Effector CD8-positive, alpha-beta T cell (primary cell): ENCODE results near the gene TMEM186.
"Not testable (repeated sequence)": the region's sequence is repeated elsewhere in the genome, so short reads cannot be mapped to it uniquely, and the experiment has no call there.

Experiments
- DNase-seq: peaks from one replicate; lab custom pipeline; 2025; lab: John Stamatoyannopoulos, UW

TMEM186 gene

DNA sequence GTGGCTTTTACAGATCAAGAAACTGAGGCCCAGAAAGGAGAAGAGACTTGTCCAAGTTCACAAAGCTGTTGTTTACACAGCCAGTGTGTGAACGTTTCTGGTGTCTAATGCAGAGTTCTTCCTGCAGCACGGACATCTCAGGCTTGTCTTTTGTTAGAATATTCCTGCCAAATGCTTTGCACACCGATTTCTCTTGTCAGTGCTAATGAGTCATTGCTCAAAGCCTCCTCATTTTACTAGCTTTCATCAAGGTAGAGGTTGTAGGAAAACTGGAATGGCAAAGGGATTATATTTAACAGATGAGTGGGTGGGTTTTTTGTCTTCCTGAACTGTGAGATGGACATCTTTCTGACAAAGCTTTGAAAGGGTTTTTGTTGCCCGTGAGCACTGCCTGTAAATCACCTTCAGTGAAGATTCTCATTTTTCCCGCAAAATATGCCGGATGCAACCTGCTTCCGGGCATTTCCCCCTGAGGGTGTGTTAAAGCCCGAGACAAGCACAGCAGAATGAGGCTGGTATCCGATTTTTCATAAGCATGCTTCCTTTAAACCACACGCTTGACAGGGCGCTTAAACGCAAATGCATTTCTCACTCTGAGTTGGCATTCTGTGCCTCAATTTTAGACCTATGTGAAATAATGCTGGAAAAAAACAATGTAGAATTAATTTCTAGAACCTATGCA lies 14.9 kb upstream of the TMEM186 start:
- DNase-seq: no peak

DNA sequence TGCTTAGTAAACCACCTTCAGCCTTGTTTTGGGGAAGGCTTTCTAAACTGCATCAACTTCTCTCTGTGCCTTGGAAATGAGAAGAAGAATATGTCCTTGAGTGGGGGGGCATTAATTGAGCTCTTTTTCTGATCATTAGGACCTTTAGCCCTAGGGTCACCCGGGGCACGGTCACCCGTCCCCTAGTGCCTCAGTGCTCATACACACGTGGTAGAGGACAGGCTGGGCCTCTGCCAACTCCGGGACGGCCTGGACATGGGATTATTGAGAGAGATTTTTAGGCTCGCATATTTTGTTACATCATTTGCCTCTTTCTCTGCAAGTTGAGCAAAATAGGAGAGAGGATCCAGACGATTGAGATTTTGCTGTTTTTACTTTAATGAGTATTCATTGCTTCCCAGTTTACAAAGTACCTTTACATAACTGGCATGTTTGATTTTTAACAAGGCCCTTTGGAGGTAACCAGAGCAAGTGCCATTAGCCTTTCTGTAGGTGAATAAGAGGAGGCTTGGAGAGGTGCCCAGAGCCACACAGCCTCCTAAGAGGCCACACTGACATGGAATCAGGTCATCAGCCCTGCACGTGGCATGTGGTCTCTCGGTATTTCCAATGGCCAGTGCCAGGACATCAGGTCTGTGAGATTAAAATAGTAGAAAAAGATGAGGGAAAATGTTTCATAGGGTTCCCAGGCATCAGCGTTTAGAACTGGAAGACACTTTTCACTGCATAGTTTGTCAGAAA lies 11.3 kb upstream of the TMEM186 start:
- DNase-seq: no peak

DNA sequence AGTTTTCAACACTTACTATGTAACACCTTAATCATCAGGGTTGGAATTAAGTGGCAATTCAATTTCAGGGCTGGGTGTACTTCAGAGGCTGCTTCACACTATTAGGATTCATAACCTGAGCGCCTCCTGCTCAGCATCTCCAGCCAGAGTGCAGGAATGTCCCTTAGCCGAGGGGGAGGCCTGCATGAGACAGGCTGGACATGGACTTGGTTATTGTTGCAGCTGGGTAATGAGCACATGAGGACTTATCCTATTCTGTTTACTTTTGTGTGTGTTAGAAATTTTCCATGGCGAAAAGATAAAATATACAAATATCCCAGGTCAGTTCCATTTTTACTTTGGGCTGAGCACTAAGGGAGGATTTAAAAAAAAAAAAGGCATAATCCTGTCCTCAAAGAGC lies 10.6 kb upstream of the TMEM186 start:
- DNase-seq: no peak

DNA sequence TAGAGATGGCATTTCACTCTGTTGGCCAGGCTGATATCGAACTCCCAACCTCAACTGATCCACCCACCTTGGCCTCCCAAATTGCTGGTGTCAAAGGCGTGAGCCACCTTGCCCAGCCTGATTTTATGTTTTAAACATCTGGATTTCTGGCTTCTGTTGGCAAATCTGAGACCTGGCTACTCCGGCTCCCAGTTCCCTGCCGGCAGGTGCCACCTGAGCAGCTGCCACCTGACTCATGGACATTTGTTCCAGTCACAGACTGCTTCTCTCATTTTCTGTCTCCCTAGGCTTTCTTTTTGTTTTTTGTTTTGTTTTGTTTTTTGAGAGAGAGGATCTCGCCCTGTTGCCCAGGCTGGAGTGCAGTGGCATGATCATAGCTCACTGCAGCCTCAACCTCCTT lies 9.8 kb upstream of the TMEM186 start:
- no peak for DNase-seq

DNA sequence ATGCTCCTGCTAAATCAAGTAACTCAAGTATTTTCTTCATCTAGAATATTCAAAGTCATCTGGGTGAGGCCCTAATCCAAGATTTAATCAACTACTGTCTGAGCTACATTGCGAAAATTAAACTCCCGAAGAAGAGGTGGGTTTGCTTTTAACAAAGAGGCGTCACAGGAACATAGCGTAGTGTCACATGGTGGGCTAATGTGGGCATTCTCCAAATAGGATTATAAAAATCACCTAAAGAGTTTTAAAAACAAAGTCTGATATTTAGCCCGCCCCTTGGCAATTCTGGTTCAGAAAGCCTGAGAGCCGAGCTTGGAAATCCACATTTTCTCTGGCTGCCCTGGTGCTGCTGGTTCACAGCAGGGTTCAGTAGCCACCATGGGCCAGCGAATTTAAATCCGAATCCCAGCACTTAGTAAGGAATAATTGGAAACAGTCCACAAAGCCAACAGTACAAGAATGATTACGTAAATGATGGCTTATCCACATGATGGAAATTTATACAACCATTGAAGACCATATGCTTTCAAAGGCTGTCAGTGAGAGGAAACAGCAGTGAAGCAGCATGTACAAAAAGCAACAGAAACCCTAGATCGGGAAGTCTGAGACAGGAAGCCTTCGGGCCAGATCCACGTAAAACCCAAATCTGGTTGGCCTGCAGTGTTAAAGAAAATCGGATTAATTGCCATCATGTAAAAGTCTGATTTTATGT lies 9.0 kb upstream of the TMEM186 start:
- no peak for DNase-seq

DNA sequence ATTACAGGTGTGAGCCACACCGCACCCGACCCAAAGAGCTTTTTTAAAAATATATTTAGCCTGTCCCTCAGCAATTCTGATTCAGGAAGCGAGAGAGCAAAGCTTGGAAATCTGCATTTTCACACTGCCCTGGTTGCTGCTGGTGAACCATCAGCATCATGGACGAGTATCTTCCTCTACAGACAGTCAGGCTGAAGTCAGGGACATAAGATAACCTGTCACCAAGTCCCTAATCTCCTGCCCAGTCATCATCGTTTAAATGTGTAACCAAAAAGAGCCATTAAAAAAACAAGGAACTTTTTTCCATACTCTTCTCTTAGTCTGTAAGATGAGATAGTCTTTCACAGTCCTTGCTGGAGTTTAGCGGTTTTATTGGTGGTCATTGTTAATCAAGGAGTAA lies 6.9 kb upstream of the TMEM186 start:
- no peak for DNase-seq

DNA sequence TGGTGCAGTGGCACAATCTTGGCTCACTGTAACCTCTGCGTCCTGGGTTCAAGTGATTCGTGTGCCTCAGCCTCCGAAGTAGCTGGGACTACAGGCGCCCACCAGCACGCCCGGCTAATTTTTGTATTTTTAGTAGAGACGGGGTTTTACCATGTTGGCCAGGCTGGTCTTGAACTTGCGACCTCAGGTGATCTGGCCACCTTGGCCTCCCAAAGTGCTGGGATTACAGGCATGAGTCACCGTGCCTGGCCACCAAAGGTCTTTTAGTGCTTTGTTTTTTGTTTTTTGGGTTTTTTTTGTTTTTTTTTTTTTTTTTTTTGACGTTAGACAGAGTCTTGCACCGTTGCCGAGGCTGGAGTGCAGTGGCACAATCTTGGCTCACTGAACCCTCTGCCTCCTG lies 6.3 kb upstream of the TMEM186 start:
- not testable (repeated sequence) for DNase-seq

DNA sequence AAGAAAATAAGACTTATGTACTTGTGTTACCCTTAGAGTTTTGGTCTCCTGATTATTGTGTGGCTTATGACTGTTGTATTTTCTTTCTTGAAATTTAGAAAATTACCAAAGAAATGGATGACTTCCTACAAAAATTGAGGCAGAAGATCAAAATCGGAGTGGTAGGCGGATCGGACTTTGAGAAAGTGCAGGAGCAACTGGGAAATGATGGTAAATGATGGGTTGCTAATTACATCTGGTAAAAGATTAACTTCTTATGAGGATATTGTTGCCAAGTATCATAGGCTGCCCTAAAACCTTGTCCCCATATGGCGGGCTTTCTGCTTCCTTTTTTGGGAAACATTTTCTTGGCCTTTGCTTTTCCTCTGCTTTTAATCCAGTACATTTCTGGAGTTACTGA lies 4.3 kb upstream of the TMEM186 start:
- no peak for DNase-seq

DNA sequence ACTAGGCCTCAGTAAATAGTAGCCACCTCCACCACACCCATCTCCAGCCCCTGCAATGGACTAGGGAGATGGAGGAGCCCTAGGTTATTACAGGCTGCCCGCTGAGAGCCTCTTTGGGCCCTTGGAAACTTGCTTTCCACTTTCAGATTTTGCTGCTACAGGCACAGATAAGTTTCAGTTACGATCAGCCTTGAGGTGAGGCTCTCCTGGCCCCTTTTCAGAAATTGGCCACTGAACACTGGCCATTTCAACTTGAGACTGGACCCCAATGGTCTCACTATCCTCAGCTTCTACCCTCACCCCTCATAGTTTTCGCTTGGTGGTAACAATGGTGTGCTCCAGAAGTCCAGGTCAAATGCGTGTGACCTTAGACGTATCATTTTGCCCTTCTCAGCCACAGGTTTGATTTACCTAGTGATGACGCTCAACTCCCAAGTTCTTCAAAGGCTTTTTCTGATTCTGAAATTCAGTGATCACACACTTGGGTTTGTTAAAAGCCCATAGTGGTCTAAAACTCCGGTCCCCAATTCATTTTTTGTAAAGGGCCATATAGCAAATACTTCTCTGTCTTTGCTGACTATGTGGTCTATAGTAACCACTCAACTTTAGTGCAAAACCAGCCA lies 1.2 kb upstream of the TMEM186 start:
- no peak for DNase-seq

DNA sequence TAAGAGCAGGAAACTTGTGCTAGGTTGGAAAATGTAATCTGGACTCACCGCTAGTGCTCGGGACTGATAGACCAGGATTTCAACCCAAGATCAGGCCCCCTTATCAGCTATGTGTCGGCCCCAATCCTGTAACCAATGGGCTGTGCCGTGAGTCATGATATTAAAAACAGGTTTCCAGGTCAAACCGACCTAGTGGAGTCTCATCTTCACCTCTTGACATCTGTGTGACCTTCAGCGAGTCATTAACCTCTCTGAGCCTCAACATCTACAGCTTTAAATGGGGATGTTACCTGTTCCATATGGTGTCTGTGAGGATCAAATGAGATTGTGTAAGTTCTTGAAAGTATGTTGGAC lies 712 bp upstream of the TMEM186 start:
- DNase-seq: no peak

DNA sequence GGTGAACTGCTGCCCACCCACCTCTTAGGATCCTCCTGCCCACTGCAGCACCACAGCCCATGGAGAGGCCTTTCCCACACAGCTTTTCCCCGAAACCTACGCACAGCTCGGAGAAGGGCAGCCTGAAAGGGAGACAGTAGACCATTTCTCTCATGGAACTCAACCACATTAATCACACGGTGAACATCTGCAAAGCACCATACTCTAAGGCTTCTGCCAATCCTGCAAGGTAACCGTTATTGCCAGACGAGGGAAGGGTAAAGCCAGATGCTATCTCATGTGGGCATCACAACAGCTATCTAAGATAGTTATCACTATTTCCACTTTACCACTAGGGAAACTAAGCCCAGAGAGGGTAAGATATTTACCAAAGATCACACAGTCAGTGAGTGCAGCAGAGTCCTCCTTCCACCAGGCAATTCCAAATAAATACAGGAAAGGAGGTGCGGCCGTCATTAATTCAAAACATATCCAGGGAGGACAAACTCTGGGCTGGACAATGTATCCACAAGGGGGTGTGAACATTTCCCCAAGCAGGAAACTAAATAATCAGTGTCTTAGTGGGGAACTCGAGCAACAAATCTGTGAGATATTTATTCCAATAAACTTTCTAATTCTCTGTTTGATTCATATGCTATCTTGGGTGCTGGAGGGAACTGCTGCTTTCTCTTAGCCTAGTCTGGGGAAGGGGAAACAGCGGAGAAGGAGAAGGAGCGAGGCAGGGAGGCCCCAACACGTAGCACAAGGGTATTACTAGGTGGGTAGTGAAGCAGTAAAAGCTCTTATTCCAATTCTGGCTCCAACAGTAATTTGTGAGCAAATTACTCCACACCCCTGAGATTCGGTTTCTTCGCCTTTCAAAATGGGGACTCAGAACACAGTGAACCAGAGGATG lies 723 bp downstream of the TMEM186 start:
- no peak for DNase-seq

DNA sequence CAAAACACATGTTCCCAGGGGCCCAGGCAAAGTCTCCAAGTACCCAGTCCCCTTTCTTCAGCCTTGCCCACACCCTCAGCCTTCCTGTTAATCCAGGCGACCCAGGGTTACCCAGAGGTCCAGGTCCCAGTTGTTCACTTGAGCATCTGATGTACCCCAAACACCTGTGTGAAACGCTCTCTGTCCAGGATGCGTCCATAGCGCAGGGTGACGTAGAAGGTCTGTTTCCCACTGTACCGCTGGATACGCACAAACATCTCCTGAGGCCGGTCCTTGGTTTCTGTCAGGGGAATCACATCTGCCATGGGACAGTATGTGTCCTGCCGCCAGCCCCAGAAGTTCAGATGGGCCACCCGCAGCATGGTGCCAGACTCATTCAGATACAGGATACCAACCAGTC lies 1.6 kb downstream of the TMEM186 start:
- DNase-seq: no peak

DNA sequence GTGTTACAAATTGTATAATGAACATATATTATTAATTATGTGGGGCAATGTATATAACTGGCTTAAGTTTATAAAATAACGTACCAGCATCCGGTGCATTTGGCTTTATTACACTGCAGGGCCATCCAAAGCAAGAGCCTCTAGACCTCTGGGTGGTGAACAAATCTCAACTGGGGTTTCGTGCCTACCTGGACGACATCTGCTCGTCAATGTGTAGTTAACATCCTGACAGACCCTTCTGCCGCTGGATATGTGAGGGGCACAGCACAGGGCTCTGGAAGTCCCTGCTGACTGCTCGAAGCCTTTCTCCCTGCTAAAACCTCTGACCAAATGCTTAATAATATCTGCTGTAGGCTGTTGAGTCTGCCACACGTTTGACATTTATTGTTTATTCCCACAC lies 2.3 kb downstream of the TMEM186 start:
- DNase-seq: no peak

DNA sequence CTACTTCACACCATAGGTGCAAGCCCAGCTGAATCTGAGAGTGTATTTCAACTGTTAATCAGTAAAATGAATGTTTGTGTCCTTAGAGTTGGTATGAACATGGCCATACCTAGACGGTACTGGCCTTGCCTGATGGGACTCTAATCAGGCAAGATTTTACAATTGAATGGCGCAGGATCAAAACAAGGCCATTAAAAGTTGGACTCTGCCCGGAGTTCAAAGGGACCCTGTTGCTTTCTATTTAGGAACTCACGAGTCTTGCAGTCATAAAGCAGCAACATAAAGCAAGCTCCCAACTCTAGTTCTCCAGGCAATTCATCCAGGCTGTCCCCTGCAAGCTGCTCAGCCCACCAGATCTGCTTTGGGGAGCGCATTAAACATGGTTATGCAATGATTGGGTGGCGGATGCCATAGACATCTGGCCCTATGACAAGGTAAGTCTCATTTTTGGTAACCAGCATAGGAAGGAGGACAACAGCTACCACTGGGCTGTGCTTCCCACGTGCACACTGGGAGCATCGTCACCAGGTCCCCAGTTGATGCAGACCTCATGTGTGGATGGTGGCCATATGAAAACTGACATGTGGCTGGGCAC lies 8.8 kb downstream of the TMEM186 start:
- DNase-seq: no peak

DNA sequence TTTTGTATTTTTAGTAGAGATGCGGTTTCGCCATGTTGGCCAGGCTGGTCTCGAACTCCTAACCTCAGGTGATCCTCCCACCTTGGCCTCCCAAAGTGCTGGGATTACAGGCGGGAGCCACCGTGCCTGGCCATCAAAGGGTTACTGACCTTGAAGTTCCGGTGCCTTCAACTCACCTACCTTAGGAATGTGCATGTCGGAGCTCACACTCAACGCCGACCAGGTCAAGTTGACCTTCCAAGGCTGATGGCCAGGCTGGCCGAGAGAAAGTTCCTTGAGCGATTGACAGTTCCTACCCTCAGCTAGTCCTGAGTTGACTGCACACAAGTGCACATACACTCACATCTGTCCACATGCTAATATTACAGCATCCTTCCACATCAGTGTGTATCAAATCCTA lies 11.1 kb downstream of the TMEM186 start:
- not testable (repeated sequence) for DNase-seq

DNA sequence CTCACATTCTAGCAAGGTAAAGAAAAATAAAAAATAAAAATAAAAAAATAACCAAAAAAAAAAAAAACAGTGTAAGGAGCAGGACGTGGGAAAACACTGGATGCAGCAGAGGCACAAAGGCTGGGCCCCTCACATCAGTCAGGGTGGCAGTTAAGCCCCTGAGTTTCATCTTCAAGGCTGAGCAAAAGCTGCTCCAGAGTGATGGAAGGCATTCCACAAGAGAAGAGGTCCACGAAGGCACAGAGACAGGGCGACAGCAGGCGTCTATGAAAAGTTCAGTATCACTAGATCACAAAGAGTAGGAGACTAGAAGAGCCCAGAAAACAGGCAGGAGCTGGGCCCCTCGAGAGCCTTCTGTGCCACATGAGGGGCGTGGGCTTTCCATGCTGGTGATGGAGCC lies 12.0 kb downstream of the TMEM186 start:
- no peak for DNase-seq

DNA sequence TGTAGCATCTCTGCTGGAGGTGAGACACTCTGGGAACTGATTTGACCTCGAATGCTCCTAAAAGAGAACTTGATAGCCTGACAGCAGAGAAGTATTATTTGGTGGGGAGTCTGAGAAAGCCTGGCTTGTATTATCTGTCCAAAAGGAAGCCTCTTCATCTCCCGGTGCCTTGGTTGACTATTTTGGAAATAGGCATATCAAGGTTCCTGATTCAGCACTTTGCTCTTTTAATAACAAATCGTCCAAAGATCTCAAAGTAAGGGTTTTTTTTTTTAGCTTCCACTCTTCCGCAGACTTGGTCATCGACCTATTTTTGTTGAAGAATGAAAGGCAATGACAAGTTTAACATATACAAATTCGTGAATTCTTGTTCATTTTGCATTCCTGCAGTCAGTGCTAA lies 14.8 kb downstream of the TMEM186 start:
- DNase-seq: no peak

DNA sequence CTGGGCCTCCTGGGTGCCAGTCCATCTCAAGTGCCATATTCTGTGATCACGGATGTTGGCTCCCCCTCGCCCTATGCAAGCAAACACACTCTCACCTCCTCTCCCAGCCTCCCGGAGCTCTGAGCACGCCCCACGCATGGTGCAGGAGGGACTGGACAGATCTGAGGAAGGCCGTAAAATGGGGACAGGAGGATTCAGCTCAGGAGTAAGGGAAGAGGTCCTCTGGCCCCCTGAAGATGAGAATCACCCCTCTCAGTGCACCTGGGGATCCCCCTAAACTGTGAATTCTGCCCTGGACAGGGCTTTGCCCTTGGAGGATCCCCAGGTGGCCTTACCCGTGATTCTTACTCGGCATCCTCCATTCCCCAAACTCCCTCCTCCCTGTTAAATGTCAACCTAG lies 15.6 kb downstream of the TMEM186 start:
- DNase-seq: no peak

DNA sequence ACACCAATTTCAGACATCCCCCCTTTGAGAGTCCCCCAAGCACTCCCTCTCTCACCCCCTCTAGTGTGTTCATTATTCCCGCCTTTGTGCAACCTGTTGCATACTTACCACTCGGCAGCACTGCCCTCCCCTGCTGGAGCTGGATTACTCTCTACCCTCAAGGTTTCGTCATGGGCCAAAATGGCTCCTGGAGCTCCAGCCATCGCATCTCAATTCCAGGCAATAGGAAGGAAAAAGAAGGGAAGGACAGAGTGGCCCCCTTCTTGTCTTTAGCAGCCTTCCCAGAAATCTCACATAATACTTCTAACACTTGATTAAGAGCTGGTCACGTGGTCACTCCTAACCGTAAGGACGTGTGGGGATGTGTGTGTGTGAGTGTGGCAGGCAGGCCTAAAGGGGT lies 20.2 kb downstream of the TMEM186 start:
- DNase-seq: no peak

DNA sequence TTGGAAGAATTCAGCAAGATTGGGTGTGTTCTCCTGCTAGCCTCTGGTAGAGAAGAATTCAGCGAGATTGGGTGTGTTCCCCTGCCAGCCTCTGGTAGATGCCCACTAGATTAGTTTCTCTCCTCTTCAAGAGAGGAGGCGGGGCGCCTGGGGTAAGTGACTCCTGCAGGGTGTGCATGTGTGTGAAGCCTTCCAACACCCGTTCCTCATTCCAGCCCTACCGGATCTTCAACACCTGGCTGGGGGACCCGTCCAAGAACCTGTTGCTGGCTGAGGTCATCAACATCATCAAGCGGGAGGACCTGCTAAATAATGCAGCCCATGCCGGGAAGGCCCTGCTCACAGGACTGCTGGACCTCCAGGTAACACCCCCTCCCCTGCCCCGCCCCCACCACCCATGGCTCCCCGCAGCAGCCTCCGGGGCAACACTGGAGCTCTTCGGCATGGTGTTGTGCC lies 21.3 kb downstream of the TMEM186 start:
- DNase-seq: no peak

DNA sequence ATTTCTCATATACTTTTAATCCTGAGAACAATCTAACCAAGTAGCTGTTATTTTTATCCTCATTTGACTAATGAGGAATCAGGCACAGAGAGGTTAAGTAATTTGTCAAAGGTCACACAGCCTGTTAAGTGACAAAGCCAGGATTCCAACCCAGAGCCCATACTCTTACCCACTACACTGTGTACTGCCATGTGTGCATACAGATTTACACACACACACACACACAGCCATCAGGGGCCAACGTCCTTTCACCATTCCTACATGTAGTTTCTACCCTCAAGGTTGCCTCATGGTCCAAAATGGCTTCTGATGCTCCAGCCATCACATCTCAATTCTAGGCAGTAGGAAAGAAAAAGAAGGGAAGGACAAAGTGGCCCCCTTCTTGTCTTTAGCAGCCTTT lies 22.1 kb downstream of the TMEM186 start:
- no peak for DNase-seq
